GM19372 (cell line): ENCODE results near the gene SLC35D1.
A peak's percentile ranks its signal among the peaks of the same experiment; 100 is the strongest.
"Not testable (repeated sequence)": the region's sequence is repeated elsewhere in the genome, so short reads cannot be mapped to it uniquely, and the experiment has no call there.

Source experiments
- ATAC-seq: cut with Tn5 transposase; IDR thresholded peaks from one replicate; pipeline ENCODE4 v1.9.1; 2021; ENCODE audit warnings: mild to moderate bottlenecking, low read depth, moderate library complexity; ENCODE audit not compliant: unreplicated experiment

Gene SLC35D1

GRCh38 chr1:66996018-66996682 is 57.8 kb downstream of the SLC35D1 start:
- peak; percentile 78 for ATAC-seq

- ATAC-seq = no peak
Measured at GRCh38 chr1:66993076-66993475, 60.9 kb downstream of the SLC35D1 start.

DNA sequence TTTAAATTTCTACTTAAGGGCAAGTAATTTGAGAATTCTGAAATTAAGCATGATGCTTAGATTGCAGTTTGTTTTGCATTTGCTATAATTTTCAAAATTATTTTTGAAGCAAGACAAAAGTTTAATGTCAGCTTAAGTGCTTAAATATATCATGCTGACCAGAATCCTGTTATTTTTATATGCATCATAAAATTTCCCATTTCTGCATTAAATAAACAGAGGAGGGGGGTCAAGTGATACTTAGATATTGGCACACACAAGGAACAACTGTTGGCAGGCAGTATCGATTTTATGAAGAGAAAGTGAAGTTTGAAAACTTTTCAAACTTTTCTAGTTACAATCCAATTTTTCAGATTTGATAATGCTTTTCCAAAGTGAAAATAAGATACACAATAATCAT is 68.1 kb downstream of the SLC35D1 start:
- no peak for ATAC-seq

DNA sequence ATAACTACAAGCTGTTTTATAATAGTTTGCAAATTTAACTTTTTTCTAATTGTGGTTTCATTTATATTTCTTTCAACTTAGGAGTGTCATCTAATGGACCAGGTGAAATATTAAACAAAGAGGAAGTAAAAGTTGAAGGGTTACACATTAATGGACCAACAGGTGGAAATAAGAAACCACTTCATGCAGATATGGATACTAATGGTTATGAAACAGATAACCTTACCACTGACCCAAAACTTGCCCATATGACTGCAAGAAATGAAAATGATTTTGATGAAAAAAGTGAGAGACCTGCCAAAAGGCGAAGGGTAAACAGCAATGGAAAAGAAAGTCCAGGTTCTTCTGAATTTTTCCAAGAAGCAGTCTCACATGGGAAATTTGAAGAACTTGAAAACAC is 69.5 kb downstream of the SLC35D1 start:
- peak; percentile 89 for ATAC-seq

DNA sequence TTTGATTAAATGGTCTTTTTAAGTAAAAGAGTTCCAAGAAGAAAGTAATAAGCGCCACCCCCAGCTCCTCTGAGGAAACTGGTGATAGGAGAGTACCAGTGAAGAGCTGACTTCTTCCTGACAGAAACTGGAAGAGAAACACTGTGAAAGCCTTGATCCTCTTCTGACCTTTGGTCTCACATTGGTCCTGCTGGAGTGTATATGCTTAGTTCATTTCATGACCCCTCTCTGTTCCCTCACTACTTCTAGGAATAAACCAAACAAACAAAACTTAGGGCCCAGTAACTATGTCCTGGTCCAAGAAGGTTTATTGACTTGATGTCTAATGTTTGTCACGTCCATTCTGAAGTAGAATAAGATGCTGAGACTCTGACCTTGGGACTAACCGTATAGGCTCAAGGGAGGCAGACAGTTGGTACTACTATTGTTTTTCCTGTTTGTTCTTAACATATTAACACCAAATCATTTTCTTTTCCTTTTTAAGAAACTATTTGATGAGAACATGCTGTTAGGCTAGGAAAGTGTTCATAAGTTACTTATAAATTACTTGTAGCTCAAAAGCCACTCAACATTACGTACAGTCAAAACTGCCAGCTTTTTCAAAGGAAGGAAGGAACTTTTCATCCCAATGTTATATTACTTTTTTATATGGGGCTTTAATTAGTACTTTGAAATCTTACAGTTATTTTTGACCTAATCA is 71.2 kb downstream of the SLC35D1 start:
- ATAC-seq = peak; percentile 44

DNA sequence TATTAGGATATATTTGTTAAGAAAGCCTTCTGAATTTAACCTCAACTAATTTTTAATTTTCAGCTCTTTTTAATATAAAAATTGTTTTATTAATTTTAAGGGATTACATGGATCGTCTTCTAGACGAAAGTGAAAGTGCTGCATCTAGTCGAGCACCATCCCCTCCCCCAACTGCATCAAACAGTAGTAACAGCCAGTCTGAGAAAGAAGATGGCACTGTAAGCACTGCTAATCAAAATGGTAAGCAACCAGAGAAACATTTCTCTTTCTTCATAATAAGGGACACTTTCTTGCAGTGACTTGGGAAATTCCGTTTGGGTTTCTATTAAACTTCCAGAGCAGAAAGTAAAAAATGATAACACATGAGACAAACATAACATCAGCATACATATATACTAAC is 72.3 kb downstream of the SLC35D1 start:
- no peak for ATAC-seq

DNA sequence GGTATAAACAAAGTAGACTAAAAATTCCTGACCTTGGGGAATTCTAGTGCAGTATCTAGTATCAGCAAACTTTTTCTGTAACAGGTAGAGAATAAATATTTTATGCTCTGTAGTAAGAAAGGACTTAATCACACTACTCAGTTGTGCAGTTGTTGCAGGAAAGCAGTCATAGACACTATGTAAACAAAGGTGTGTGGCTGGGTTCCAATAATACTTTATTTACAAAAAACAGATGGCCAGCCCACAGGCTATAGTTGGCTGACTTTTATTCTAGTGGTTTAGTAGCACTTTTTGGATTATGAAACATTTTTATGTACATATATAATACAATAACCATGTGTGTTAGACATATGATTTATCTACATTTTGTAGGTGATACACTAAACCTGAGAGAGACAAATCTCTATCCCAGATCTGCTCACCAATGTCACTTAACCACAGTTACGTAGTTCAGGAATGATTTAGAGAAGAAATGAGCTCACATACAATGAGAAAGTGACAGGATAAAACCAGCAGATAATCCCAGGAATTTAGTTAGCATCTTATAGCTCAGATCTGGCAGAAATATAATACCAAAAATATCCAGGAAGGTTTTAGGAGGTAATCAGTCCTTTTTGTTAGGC is 73.1 kb downstream of the SLC35D1 start:
- no peak for ATAC-seq

- ATAC-seq = not testable (repeated sequence)
Measured at GRCh38 chr1:66979621-66980020, 74.3 kb downstream of the SLC35D1 start.

- ATAC-seq = no peak
Measured at GRCh38 chr1:66978201-66978600, 75.7 kb downstream of the SLC35D1 start.

DNA sequence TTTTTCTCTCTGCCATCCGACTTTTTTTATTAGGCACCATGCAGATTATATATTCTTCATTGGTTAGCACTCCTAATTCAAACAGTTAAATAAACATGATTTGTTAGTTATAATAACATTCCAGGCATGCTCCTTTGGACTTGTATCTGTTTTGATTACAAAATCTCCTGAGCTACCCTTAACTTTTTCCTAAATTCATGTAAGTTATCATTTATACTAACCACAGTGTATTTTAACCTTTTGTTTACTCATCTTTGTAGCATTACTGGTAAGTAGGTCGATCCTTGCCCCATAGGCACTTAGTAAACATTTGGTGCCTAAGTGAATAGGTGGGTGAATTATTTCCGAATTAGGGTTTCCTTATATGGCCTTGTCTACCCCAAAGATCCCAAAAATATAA is 85.4 kb downstream of the SLC35D1 start:
- ATAC-seq = no peak

GRCh38 chr1:66966188-66966873 is 87.6 kb downstream of the SLC35D1 start:
- not testable (repeated sequence) for ATAC-seq

DNA sequence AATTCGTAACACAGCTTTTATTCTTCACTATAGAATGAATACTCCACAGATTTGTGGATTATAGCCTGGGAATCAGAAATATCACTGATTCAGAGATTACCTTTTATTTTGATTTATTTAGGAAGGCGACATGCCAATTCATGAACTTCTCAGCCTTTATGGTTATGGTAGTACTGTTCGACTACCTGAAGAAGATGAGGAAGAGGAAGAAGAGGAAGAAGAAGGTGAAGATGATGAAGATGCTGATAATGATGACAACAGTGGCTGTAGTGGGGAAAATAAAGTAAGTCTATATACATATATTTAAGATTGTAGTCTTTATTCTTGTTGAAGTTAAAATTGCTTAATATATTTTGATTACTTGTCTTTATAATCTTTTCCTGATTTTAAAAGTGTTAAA is 96.0 kb downstream of the SLC35D1 start:
- ATAC-seq = no peak

GRCh38 chr1:66954208-66954607 is 99.7 kb downstream of the SLC35D1 start:
- ATAC-seq = peak; percentile 73

- no peak for ATAC-seq
Measured at GRCh38 chr1:66951513-66951912, 102.4 kb downstream of the SLC35D1 start.
